Stomach (tissue), 4 donors: ENCODE results near the gene FBXO7.

Experiments used
- CTCF ChIP-seq, 7 experiments: fragments of 450-650 bp in 4 of 7; fragments of 200-600 bp in 3 of 7; sonication (generic) in 3 of 7; IDR thresholded peaks; one replicate each; pipeline ENCODE4 v1.5.1; 2016 to 2019; ENCODE audit warnings: antibody characterized with exemption in 7 of 7, control low read depth in 2 of 7, mild to moderate bottlenecking in 1 of 7
- POLR2A ChIP-seq, 4 donors: fragments of 450-650 bp; IDR thresholded peaks; one replicate each; pipeline ENCODE4 v1.6.1; 2016; ENCODE audit warnings: antibody characterized with exemption in 4 of 4, control low read depth in 2 of 4, mild to moderate bottlenecking in 1 of 4, moderate library complexity in 1 of 4

DNA sequence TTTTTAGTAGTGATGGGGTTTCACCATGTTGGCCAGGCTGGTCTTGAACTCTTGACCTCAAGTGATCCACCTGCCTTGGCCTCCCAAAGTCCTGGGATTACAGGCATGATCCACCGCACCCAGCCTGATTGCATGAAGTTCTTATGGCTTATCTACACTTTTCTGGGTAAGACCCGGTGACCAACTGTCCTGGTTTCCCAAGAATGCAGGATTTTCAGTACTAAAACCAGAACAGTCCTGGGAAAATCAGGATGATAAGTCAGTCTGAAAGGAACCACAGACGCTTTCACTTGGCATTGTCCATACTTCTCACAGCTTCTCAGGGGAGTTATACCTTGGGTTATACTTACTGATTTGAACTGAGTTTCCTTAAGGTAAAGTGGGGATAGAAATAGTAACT lies 8.9 kb upstream of the FBXO7 start:
- TF ChIP-seq CTCF (IDR thresholded peaks at IDR 0.05), result no peak
- no peak for TF ChIP-seq POLR2A (IDR thresholded peaks at IDR 0.05)
